Right ventricle myocardium superior (tissue), 1 donor: ENCODE measurements around the gene COG2. TPM values are rescaled to one million over a fixed set of nuclear protein-coding genes. Genes with fewer than 3 reads are reported as not detected.

Source experiments
- ATAC-seq: fragments of 200-7000 bp; cut with Tn5 transposase; one replicate; pipeline ENCODE4 v1.9.1; 2020; ENCODE audit warnings: mild to moderate bottlenecking; ENCODE audit not compliant: poor library complexity
- DNase-seq: peaks from one replicate; pipeline ENCODE4 v3.0.0-alpha.2; 2020
- intact Hi-C: fragments of 100-400 bp; cut with DNase I; formaldehyde crosslinking; loops from one replicate; pipeline ENCODE4 v1.11.2; 2022
- total RNA-seq: library from RNA; stranded (reverse); fragmentation: NEBNext Ultra II Directional; extraction: Animal tissue kit (Norgen Biotek cat#: 25700); gene quantifications from one replicate; pipeline ENCODE4 v1.2.1, GENCODE V29; 2021
- donor health status: DM: no; HTN: yes; CAD: no; lungs with severe emphysema.

COG2 gene
- total RNA-seq, 1 donor from 2014 or later, result 24.6 TPM

DNA sequence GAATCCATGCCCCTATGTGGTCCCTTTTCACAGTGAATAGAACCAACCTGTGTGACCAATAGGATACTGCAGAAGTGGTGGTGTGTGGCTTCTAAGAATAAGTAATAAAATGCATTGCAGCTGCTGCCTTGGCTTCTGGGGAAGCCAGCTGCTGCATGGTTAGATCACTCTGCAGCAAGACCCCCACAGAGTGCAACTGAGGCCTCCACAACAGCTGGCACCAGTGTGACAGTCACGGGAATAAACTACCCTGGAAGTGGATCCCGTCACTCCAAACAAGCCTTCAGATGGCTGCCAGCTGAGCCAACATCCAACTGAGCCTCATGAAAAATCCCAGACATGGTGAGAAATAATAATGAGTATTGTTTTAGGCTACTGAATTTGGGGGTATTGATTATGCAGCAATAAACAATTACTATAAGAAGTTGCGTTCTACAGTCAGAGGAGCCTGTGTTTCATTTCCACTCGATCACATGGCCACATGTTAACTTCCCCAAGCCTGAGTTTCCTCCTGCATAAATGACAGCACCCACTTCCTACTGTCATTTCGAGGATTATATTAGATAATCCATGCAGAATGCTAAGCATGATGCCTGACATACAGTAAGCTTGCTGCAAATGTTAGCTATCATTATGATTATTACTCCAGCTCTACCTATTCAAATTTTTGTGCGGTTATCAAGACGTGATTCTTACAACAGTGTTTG, 20.8 kb upstream of the COG2 start:
- intact Hi-C loops, result no loop called here
- DNase-seq, result no peak
- ATAC-seq, result no peak

DNA sequence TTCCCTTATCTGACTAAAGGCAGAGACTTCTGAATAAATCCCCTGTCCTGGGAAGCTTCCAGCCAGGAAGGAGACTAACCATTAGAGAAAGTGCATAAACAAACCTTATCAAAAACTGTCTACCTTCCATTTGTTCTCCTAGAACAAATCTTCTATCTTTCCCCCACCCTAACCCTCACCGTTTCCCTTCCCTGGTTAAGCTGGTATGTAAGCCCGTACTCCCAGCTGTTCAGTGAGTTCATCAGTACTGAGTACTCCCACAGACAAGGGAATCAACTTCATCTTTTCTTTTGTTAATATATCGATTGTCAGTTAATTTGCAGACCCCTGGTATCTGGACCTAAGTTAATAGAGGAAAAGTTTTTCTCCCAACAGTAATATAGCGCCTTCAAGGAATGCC, 20.1 kb upstream of the COG2 start:
- DNase-seq (no peak), ATAC-seq (no peak)
- intact Hi-C loops, result no loop called here

DNA sequence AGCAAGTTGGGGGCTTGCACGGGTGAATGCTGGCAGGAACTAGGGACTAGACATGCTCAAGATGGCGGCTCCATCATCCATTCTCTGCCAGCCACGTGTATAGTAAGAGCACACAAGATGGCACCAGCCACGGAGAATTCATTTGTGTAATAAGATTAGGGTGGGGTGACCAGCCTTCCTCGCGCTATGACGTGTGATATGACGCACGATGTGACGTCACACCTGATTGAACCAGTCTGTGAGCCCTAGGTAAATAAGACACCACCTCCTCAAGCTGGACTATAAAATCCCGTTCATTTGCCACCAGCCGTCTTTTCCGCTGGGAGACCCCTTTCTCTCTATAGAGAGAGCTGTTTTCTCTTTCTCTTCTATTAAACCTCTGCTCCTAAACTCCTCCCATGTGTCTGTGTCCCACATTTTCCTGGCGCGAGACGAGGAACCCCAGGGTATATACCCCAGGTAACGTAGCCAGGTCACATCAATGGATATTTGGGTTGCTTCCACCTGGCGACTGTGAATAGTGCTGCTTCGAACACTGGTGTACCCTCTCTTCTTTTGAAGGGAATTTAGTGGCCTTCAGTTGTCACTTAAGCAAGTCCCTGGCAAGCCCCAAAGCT, 18.1 kb upstream of the COG2 start:
- DNase-seq (no peak), ATAC-seq (no peak)
- intact Hi-C loops, result no loop called here

DNA sequence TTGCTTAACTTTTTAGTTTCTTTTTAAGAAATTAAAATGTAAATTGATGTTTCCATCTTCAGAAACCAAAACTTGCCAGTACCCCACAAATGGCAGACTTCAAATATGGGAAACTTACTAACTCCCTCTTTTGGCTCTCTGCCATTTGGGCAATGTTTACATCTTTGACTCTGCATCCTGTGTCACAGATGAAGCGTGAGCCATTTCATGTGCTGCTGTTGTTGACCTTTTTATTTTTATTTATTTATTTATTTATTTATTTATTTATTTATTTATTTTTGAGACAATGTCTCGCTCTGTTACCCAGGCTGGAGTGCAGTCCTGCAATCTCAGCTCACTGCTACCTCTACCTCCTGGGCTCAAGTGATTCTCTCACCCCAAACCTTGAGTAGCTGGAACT, 16.0 kb upstream of the COG2 start:
- intact Hi-C loops, result no loop called here
- DNase-seq (no peak), ATAC-seq (no peak)

DNA sequence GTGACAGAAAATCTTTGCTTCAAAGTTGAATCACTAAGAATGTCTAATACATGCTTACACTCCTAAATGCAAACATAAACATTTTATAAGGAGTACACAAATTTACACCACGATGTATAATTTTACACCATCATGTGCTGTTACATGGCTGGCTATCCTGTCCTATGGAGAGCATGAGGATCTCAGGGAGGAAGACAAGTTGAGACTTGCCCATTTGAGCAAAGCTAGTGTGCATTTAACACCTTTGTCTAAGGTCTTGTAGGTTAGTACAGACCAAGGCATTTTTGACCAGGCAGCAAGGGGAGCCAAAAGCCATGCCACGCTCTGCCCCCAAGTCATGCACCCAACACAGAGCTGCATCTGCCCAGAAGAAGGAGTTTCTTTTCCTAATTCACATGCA, 14.5 kb upstream of the COG2 start:
- ATAC-seq (no peak), DNase-seq (no peak)
- intact Hi-C loops, result no loop called here

DNA sequence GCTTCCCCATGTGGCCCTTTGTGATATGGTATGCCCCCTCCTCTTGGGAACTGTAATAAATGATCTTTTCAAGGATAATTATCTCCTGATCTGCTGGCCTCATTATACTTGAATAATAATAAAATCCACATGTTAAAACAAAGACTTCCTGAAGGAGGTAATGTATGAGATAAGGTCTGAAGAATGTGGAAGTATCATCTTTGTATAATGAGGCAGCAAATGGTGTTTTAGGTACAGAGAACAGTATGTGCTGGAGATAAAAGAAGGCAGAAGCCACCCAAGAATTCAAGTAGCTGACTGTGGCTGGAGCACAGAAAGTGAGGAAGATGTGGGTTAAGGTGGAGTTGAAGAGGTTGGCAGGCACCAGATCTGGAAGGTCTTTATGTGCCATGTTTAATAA, 12.8 kb upstream of the COG2 start:
- no peak for ATAC-seq
- no peak for DNase-seq
- intact Hi-C loops, result no loop called here

DNA sequence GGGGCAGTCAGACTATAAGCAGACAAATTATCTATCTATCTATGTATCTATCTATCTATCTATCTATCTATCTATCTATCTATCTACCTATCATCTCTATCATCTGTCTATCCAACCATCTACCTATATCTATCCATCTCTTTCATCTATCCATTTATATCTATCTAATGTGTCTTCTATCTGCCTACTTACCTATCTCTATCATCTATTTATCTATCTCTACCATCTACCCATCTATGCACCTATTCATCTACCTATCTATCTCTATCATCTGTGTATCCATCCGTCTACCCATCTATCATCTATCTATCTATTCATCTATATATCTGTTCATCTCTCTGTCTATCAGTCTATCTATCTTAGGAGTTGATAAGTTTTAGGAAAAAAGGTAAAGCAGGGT, 10.8 kb upstream of the COG2 start:
- ATAC-seq, result no peak
- intact Hi-C loops, result no loop called here
- DNase-seq, result no peak

DNA sequence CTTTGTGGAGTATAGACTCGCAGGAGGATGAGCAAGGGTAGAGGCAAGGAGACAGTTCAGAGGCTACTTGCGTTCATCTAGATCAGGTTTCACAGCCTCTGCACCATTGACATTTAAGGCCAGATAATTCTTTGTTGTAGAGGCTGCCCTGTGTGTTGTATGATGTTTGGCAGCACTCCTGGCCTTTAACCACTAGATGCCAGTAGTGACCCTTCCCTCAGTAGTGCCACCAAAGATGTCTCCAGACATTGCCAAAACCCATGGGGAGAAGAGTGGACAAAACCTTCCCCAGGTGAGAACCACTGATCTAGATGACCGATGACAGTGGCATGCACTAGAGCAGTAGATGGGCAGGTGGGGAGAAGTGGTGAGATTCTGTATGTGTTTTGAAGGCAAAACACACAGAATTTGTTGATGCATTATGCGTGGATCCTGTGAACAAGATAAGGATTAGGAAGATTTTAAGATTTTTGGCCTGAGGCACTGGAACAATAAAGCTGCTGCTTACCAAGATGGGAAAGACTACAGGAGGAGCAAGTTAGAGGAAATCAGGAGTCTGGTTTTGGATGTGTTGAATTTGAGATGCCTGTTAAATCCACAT, 9.9 kb upstream of the COG2 start:
- DNase-seq (no peak), ATAC-seq (peak; percentile 85)
- intact Hi-C loops, result no loop called here

DNA sequence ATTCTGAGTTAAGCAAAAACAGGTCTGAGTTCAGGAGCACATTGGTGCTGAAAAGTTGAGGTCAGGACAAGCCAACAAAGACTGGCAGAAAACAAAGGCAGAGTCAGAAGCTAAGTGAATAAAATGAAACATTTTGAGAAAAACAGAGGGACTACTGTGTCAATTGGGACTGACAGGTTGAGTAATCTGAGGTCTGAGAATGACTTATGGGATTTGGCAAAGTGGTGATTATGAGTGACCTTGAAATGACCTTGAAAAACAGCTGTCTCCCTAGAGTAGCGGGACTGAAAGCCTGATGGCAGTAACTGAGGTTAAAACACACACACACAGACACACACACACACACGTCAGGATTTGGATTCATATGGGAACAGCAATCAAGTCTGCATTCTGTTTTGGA, 8.8 kb upstream of the COG2 start:
- ATAC-seq (no peak), DNase-seq (no peak)
- intact Hi-C loops, result no loop called here

DNA sequence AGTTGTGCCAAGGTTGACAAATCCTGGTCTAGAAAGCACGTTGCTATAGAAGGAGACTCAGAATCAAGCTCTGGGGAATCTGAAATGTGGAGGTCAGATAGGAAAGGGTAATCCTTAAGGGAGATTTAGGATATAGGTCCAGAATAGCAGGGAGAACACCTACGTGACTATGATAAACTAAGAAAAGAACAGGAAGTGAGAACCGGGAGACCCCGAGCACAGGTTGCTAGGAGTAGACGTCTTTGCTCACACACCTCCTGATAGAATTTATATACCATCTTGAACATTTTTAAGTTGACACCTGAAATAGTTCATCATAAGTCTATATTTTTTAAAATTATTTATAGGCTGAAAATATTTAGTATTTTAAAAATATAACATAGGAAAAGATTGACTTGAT, 7.9 kb upstream of the COG2 start:
- ATAC-seq, result no peak
- DNase-seq, result no peak
- intact Hi-C loops, result no loop called here

DNA sequence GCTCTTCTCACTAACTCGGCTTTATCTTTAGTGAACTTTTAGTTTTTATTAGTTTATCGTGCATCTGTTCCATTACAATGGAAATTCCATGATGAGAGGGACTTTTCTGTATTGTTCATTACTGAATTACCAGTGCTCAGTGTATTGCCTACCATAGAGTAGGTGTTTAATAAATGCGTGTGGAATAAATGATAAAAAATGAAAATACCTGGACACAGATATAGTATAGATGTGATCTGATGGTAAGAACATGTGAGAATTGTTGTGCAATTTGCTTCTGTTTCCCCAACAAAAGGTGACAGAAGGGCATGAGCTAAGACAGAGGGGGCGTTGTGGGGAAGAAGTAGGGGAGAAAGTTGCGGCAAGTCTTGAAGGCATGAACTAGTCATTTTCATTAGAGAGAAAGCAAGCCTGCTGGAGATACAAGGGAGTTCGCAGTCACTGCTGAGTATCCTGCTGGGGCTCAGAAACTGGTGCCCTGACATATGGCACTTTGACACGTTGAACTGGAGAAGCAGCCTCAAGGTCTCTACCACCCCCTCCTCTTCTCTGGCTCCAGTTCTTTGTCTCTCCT, 5.6 kb upstream of the COG2 start:
- no peak for ATAC-seq
- intact Hi-C loops, result loop anchor here (5.0 kb wide), 1 partner anchor 136 kb away; no protein-coding TSS in a partner anchor
- no peak for DNase-seq

DNA sequence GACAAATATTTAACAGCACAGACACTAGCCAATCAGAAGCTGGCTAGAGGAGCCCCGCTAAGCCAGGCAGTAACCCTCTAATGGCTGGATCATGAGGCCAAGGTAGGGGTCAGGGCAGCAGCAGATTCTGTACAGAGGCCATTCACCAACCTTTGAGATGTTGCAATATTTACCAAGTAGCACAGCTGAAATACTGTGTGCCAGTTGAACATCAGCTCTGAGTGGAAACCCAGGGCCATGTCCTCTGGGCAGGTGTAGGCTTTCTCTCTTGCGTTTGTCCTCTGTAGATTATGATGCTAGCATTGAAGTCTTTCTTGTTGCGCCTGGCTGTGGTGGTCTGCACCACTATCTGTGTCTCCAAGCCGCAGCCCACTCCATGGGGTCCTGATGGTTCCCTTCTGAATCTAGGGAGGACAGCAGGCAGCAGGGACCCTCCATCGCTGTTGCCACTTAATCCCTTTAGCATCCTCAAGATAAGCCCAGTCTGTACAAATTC, 2.5 kb upstream of the COG2 start:
- intact Hi-C loops, result loop anchor here (5.0 kb wide), 1 partner anchor 133 kb away; no protein-coding TSS in a partner anchor
- ATAC-seq, result no peak

DNA sequence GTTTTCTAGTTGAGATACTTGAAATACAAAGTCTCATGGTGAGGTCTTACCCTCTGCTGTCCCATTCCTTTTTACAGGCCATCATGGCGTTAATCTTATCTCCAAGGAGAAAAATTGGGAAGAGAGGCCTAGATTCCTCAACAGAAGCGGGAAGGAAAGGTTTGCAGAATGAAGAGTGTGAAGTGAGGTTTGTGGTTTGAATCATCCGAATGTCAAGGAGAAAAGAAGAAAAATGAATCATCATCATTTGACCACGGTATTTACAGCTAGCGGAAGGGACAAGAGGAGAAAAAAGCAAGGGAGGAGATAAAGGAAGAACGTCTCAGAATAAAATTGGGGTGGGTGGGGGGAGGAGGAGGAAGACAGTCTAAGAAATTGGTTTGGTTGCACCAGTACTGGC, 935 bp upstream of the COG2 start:
- intact Hi-C loops, result no loop called here
- ATAC-seq (no peak), DNase-seq (no peak)

More for the DNA sequence above, 2.5 kb upstream of the COG2 start:
- no peak for DNase-seq

DNA sequence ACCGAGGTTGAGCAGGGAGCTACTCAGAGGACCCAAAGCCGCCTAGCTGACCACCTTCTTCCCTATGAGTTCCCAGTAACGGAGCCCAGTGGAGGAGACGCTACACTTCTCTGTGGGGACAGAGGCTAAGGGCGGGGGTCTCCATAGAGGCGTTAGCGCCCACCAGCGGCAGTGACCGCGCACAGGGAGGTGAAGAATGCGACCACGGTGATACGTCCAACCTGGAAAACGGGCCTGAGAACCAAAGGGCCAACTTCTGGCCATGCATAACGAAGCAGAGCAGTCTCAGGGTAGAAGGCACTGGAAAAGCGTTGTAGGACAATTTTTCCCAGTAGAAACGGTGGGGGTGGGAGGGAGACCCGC, 400 bp upstream of the COG2 start:
- intact Hi-C loops, result no loop called here
- ATAC-seq (no peak), DNase-seq (peak; percentile 47)

DNA sequence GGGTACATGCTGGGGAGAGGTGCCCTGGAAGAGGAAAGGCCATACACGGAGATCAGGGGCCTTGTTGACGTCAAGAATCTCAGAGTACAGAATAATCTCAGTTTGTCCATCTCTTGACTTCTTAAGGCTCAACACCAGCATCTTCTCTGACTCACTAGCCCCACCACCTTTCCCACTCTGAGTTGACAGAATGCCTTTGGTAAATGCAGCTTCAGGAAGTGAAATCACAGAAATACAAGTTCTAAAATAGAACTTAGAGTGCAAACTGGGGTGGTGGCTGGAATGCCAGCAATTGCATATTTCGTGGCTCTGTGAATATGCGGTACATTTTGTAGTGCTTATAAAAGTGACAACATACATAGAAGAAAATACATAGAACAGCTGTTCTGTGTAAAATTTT, 1.6 kb downstream of the COG2 start:
- intact Hi-C loops, result no loop called here
- no peak for ATAC-seq
- no peak for DNase-seq

DNA sequence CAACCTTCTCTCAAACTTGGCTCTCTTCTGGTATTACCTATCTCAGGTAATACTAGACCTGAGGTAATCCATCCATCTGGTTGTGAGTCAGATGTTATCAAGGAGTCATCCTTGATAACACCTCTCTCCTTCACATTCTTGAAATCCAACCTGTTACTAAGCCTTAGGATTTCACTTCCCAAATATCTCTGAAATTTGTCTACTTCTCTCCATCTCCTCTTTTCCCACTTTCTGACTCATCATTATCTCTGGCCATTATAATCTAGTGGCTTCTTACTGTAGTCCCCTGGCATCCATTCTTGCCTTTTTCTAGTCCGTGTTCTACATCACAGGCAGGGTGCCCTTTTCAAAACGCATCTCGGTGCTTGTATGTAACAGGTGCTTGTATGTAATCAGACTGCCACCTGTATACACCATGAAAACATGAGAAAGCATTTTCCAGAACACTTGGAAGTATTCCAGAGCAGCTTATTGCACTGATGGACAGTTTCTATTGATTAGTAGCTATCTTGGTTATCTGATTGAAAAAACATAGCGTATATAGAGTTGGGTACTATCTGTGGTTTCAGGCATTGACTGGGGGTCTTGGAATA, 4.5 kb downstream of the COG2 start:
- no peak for DNase-seq
- no peak for ATAC-seq
- intact Hi-C loops, result no loop called here

DNA sequence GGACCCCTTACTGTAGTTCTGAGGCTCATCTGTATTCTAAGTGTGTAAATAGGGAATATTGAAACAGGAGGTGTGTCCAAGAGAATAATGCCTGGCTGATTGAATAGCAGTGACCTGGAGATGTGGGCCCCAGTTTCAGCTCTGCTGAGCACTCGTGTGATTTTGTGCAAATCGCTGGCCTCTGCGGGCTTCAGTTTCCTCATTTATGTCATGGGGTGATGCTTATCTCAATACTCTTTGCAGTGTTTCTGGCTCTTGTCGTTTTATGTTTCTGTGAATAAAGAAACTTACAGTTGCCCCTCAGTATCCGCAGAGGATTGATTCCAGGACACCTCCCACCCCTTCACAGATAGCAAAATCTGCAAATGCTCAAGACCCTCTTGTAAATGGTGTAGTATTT, 5.0 kb downstream of the COG2 start:
- ATAC-seq (no peak), DNase-seq (no peak)
- intact Hi-C loops, result no loop called here

DNA sequence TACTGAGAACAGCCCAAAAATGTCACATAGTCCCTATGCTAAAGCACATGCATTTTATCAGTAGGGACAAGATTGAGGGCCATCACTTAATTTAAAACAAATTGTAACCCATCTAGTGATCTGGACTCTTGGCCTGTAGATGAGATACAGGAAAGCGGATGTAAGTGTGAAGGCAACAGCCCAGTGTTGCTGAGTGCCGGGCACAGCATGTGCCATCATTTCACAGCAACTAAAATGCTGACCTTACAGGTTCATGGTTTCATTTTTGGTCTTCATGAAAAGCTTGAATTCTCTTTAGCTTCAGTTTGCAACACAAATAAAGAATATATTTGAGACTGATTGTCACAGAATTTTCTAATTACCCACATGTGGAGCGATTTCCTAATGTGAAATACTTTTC, 5.8 kb downstream of the COG2 start:
- no peak for DNase-seq
- intact Hi-C loops, result no loop called here
- peak; percentile 42 for ATAC-seq

DNA sequence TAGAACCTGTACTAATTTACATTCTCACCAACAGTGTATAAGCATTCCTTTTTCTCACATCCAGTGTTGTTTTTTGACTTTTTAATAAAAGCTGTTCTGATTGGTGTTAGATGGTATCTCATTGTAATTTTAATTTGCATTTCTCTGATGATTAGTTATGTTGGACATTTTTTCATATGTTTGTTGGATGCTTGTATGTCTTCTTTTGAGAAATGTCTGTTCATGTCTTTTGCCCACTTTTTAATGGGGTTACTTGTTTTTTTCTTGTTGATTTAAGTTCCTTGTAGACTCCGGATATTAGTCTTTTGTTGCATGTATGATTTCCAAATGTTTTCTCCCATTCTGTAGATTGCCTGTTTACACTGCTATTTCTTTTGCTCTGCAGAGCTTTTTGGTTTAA, 8.0 kb downstream of the COG2 start:
- intact Hi-C loops, result no loop called here
- ATAC-seq (no peak), DNase-seq (no peak)

DNA sequence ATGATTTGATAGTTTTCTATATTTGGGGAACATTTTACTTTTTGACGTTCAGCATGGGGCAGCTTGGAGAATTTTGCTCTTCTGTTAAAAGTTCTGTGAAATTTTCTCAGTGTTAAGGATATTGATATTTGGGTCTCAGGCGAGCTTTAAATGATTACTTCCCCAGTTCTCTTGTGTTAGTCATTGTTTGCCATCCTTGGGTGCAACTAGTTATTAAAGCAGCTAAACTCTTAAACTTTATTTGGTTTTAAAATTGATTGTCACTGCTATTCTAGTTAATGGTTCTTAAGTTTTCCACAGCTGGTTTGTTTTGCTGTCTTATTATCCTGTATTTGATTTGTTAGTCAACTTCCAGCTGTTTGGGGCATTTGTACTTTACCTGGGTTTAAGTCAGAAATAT, 9.0 kb downstream of the COG2 start:
- ATAC-seq (no peak), DNase-seq (no peak)
- intact Hi-C loops, result no loop called here
